ENCODE results near the gene MOGAT3. TPM values are rescaled to one million over a fixed set of nuclear protein-coding genes. Genes with fewer than 3 reads are reported as not detected.

MOGAT3 gene
- total and polyA plus RNA-seq, 7 donors = not detected

- H3K27ac ChIP-seq = no peak overlapping the region
- H3K27me3 ChIP-seq (ENCODE audit: insufficient read depth in 3 of 3, low read length in 2 of 3) = peaks cover 0 to 44% (median 23%) of the 10 kb centered on the region in 3 donors
- intact Hi-C loops (cut with DNase I) = no loop called here
- H3K36me3 ChIP-seq (ENCODE audit: insufficient read depth in 1 of 2, low read depth in 1 of 2) = peaks cover 0 to 33% of the 10 kb centered on the region in 2 donors
- no peaks in the 10 kb centered on the region for H3K9me3 ChIP-seq
- TF ChIP-seq, protein P1, sequence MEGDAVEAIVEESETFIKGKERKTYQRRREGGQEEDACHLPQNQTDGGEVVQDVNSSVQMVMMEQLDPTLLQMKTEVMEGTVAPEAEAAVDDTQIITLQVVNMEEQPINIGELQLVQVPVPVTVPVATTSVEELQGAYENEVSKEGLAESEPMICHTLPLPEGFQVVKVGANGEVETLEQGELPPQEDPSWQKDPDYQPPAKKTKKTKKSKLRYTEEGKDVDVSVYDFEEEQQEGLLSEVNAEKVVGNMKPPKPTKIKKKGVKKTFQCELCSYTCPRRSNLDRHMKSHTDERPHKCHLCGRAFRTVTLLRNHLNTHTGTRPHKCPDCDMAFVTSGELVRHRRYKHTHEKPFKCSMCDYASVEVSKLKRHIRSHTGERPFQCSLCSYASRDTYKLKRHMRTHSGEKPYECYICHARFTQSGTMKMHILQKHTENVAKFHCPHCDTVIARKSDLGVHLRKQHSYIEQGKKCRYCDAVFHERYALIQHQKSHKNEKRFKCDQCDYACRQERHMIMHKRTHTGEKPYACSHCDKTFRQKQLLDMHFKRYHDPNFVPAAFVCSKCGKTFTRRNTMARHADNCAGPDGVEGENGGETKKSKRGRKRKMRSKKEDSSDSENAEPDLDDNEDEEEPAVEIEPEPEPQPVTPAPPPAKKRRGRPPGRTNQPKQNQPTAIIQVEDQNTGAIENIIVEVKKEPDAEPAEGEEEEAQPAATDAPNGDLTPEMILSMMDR (IDR thresholded peaks at IDR 0.05) = no peak
- peaks cover 4% of the 10 kb centered on the region for H3K4me1 ChIP-seq
- H3K4me3 ChIP-seq = no peak overlapping the region
- ATAC-seq (no peak), DNase-seq (no peak)
Measured at GRCh38 chr7:101160910-101161309, 39.9 kb downstream of the MOGAT3 start.

GRCh38 chr7:101159696-101160674 lies 40.9 kb downstream of the MOGAT3 start:
- ATAC-seq (no peak), DNase-seq (no peak)
- Histone ChIP-seq H3K27me3 (ENCODE audit: insufficient read depth in 3 of 3, low read length in 2 of 3) (peaks cover 0 to 35% (median 16%) of the 10 kb centered on the region in 3 donors), H3K9me3 (no peaks in the 10 kb centered on the region), H3K27ac (no peak overlapping the region), H3K4me1 (peaks cover 4% of the 10 kb centered on the region), H3K36me3 (ENCODE audit: insufficient read depth in 1 of 2, low read depth in 1 of 2) (peaks cover 0 to 33% of the 10 kb centered on the region in 2 donors), H3K4me3 (no peak overlapping the region)
- 76 to 80% (median 77%) methylated on average over 25 to 31 of the region's 31 CpGs for WGBS, 3 donors
- TF ChIP-seq, protein P1 (IDR thresholded peaks at IDR 0.05) = no peak
- intact Hi-C loops (cut with DNase I) = no loop called here

- no peak for DNase-seq
- TF ChIP-seq, protein P1 (IDR thresholded peaks at IDR 0.05) = no peak
- H3K27ac ChIP-seq = no peak overlapping the region
- intact Hi-C loops (cut with DNase I) = no loop called here
- H3K4me3 ChIP-seq = no peak overlapping the region
- peaks cover 0 to 7% (median 0%) of the 10 kb centered on the region in 3 donors for H3K27me3 ChIP-seq (ENCODE audit: insufficient read depth in 3 of 3, low read length in 2 of 3)
- H3K4me1 ChIP-seq = no peaks in the 10 kb centered on the region
- peaks cover 0 to 33% of the 10 kb centered on the region in 2 donors for H3K36me3 ChIP-seq (ENCODE audit: insufficient read depth in 1 of 2, low read depth in 1 of 2)
- no peaks in the 10 kb centered on the region for H3K9me3 ChIP-seq
- WGBS, 3 donors = 85 to 88% (median 86%) methylated on average over 14 of the region's 14 CpGs
- ATAC-seq = no peak
Measured at GRCh38 chr7:101156866-101157589, 43.8 kb downstream of the MOGAT3 start.

GRCh38 chr7:101156277-101156676 lies 44.6 kb downstream of the MOGAT3 start:
- 73 to 77% (median 75%) methylated on average over 6 of the region's 6 CpGs for WGBS, 3 donors
- H3K9me3 ChIP-seq = no peaks in the 10 kb centered on the region
- H3K4me3 ChIP-seq = no peak overlapping the region
- no peaks in the 10 kb centered on the region for H3K27me3 ChIP-seq (ENCODE audit: insufficient read depth in 3 of 3, low read length in 2 of 3)
- ATAC-seq (no peak), DNase-seq (no peak)
- H3K4me1 ChIP-seq = no peaks in the 10 kb centered on the region
- peaks cover 0 to 33% of the 10 kb centered on the region in 2 donors for H3K36me3 ChIP-seq (ENCODE audit: insufficient read depth in 1 of 2, low read depth in 1 of 2)
- no peak overlapping the region for H3K27ac ChIP-seq
- intact Hi-C loops (cut with DNase I) = no loop called here
- TF ChIP-seq, protein P1 (IDR thresholded peaks at IDR 0.05) = no peak

Measured in psoas muscle (tissue), 8 donors.